Gastroesophageal sphincter (tissue), 4 donors: ENCODE results near the gene KCNA3. TPM values are rescaled to one million over a fixed set of nuclear protein-coding genes. Genes with fewer than 3 reads are reported as not detected.

Source experiments
- ATAC-seq: fragments of 150-250 bp; one replicate; pipeline ENCODE4 v1.9.1; 2016; ENCODE audit warnings: mild to moderate bottlenecking, moderate library complexity
- H3K27ac ChIP-seq, 4 donors: fragments of 200-600 bp; sonication (generic) in 3 of 4; 1 replicate in 3 of 4; 2 replicates in 1 of 4; pipeline ENCODE4 v1.5.1; 2016 to 2019
- H3K27me3 ChIP-seq: fragments of 200-600 bp; sonication (generic); one replicate; pipeline ENCODE4 v1.5.1; 2019
- H3K36me3 ChIP-seq, 2 donors: fragments of 200-600 bp; sonication (generic); one replicate each; pipeline ENCODE4 v1.5.1; 2019; ENCODE audit warnings: control low read depth in 1 of 2
- H3K4me1 ChIP-seq, 3 donors: fragments of 200-600 bp; sonication (generic); 1 replicate in 2 of 3; 2 replicates in 1 of 3; pipeline ENCODE4 v1.5.1; 2016 to 2019; ENCODE audit warnings: control low read depth in 2 of 3
- H3K4me3 ChIP-seq, 2 donors: fragments of 200-600 bp; sonication (generic); one replicate each; pipeline ENCODE4 v1.5.1; 2019; ENCODE audit warnings: mild to moderate bottlenecking in 1 of 2, moderate library complexity in 1 of 2
- H3K9me3 ChIP-seq, 3 donors: fragments of 200-600 bp; sonication (generic); one replicate each; pipeline ENCODE4 v1.5.1; 2017 to 2019; ENCODE audit warnings: control low read depth in 2 of 3
- EP300 ChIP-seq: sonication (generic); formaldehyde crosslinking; IDR thresholded peaks from one replicate; pipeline ENCODE4 v1.6.1; 2017; ENCODE audit warnings: antibody characterized with exemption, mild to moderate bottlenecking
- POLR2A ChIP-seq, 2 donors: fragments of 450-650 bp; IDR thresholded peaks; one replicate each; pipeline ENCODE4 v1.6.1; 2017; ENCODE audit warnings: antibody characterized with exemption in 2 of 2, mild to moderate bottlenecking in 2 of 2, moderate library complexity in 1 of 2
- POLR2AphosphoS5 ChIP-seq: sonication (generic); formaldehyde crosslinking; IDR thresholded peaks from one replicate; pipeline ENCODE4 v1.6.1; 2017; ENCODE audit warnings: antibody characterized with exemption
- WGBS, 2 donors: methylation state at CpG; one replicate each; pipeline ENCODE4 v1.1.5; 2018; ENCODE audit warnings: low coverage in 1 of 2; 5-methylcytosine and 5-hydroxymethylcytosine counted together
- total RNA-seq, 4 donors: library from RNA; depleted of rRNA; stranded (reverse); fragments of >200 nt; gene quantifications; one replicate each; pipeline ENCODE4 v1.1.0, GENCODE V29; 2016
- TF ChIP-seq, protein P1 (sequence below), 4 experiments: fragments of 200-600 bp in 2 of 4; fragments of 450-650 bp in 2 of 4; sonication (generic) in 1 of 4; IDR thresholded peaks; one replicate each; pipeline ENCODE4 v1.5.1; 2017 to 2019; ENCODE audit warnings: antibody characterized with exemption in 4 of 4, mild to moderate bottlenecking in 2 of 4, moderate library complexity in 2 of 4

The KCNA3 gene
- total RNA-seq, 4 donors from 2014 or later, result 0.31 to 1.9 (median 0.49) TPM

DNA sequence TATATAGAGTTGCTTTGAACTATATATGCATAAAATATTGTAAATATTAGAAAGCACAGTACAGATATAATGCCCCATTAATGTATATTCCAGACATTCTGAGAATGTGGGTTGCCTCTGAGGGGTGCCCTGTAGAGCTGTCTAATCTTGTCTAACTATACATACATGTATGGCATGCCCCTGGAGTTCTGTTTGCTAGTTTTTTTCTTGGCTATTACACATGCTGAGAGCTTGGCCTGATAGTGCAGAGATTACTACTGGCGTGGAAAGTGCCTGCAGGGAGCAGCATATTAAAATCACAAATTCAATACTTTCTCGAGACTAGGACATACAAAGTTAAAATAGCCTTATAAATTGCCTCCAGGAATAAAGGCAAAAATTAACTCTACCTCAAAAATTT, 24.1 kb downstream of the KCNA3 start:
- Histone ChIP-seq H3K4me1 (peaks cover 0 to 23% (median 7%) of the 10 kb centered on the region in 3 donors), H3K27me3 (peaks cover 3% of the 10 kb centered on the region), H3K4me3 (no peak overlapping the region), H3K36me3 (no peaks in the 10 kb centered on the region), H3K9me3 (no peaks in the 10 kb centered on the region), H3K27ac (no peak overlapping the region)
- TF ChIP-seq, protein P1, sequence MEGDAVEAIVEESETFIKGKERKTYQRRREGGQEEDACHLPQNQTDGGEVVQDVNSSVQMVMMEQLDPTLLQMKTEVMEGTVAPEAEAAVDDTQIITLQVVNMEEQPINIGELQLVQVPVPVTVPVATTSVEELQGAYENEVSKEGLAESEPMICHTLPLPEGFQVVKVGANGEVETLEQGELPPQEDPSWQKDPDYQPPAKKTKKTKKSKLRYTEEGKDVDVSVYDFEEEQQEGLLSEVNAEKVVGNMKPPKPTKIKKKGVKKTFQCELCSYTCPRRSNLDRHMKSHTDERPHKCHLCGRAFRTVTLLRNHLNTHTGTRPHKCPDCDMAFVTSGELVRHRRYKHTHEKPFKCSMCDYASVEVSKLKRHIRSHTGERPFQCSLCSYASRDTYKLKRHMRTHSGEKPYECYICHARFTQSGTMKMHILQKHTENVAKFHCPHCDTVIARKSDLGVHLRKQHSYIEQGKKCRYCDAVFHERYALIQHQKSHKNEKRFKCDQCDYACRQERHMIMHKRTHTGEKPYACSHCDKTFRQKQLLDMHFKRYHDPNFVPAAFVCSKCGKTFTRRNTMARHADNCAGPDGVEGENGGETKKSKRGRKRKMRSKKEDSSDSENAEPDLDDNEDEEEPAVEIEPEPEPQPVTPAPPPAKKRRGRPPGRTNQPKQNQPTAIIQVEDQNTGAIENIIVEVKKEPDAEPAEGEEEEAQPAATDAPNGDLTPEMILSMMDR (IDR thresholded peaks at IDR 0.05), result no peak
- no peak for TF ChIP-seq POLR2A (IDR thresholded peaks at IDR 0.05)
- TF ChIP-seq POLR2AphosphoS5, result no peak
- no peak for TF ChIP-seq EP300
- ATAC-seq, result no peak
- 70 to 78% methylated on average over 2 of the region's 2 CpGs for WGBS, 2 donors

DNA sequence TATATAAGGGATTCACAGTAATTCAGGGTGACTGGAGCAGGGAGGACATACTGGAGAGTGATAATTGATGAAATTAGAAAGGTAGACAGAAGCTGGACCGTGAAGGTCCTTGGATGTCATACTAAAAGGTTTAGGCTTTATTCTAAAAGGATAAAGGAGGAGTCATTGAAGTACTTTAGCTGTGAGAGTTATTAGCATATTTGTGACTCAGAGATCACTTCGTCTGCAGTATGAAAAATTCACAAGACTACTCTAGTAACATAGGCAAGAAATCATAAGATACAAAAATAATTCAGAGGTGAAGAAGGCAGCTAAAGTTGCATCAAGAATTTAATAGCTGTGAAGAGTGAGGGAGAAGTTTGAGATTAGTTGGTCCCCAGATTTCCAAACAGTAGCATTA, 26.3 kb downstream of the KCNA3 start:
- ATAC-seq, result no peak
- Histone ChIP-seq H3K27ac (no peak overlapping the region), H3K4me3 (no peak overlapping the region), H3K36me3 (no peaks in the 10 kb centered on the region), H3K27me3 (peaks cover 3% of the 10 kb centered on the region), H3K9me3 (no peaks in the 10 kb centered on the region), H3K4me1 (peaks cover 0 to 24% (median 7%) of the 10 kb centered on the region in 3 donors)
- WGBS, 2 donors, result 56 to 78% methylated on average over 2 of the region's 2 CpGs
- TF ChIP-seq EP300, result no peak
- TF ChIP-seq POLR2A (IDR thresholded peaks at IDR 0.05), result no peak
- TF ChIP-seq POLR2AphosphoS5, result no peak
- TF ChIP-seq, protein P1 (IDR thresholded peaks at IDR 0.05), result no peak

GRCh38 chr1:110647254-110647891, 27.4 kb downstream of the KCNA3 start:
- Histone ChIP-seq H3K4me1 (peaks cover 0 to 24% (median 7%) of the 10 kb centered on the region in 3 donors), H3K27ac (peak overlapping the region in 1 of 4 donors; percentile 10), H3K9me3 (no peaks in the 10 kb centered on the region), H3K36me3 (no peaks in the 10 kb centered on the region), H3K27me3 (peaks cover 9% of the 10 kb centered on the region), H3K4me3 (no peak overlapping the region)
- TF ChIP-seq, protein P1 (IDR thresholded peaks at IDR 0.05), result no peak
- TF ChIP-seq EP300 (no peak), POLR2AphosphoS5 (peak; percentile 47)
- ATAC-seq, result peak; percentile 71
- WGBS, 2 donors, result 22 to 31% methylated on average over 5 of the region's 5 CpGs

DNA sequence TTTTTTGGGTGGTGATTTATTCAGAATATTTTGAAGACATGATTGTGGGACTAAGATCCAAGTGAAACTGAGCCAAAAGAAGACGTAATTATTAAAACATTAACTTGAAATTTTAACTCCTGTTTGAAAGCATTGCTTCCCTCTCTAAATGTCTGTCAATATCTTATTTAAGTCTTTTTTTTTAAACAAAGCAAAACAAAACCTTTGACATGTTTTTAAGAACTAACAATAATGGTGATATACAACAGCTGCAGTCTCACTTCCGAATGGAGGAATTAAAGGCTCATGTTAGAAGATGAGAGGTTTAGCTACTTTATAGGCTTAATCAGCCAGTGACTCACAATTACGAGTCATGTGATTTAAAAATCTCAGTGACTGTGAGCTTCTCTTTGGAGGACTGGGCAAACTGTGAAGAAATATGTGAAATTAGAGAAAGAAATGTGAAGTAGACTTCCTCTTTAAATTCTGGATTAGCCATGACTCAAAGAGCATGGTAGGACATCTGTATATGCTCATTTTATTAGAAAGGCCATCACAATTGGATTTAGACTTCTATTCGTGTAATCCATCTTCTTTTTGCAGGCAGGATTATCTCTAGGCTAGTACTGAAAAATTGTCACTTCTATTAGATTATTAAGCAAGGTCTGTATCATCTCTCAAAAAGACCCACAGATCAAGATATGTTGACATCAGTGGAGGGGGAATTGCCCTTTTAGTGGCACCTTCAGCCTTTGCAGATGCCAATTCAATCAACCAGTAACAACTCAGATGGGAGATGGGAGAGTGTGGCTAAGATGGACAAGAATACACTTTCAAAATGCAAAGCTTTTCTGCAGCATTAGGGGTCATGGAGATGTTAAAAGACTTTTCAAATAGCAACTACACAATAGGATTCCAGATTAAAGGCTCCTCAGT, 28.7 kb downstream of the KCNA3 start:
- Histone ChIP-seq H3K4me1 (peaks cover 0 to 24% (median 7%) of the 10 kb centered on the region in 3 donors), H3K27ac (peak overlapping the region in 1 of 4 donors; percentile 29), H3K4me3 (no peak overlapping the region), H3K27me3 (peaks cover 9% of the 10 kb centered on the region), H3K9me3 (no peaks in the 10 kb centered on the region), H3K36me3 (no peaks in the 10 kb centered on the region)
- peak; percentile 88 for ATAC-seq
- TF ChIP-seq POLR2AphosphoS5, result peak; percentile 36
- no peak for TF ChIP-seq EP300
- TF ChIP-seq, protein P1 (IDR thresholded peaks at IDR 0.05), result no peak
- TF ChIP-seq POLR2A (IDR thresholded peaks at IDR 0.05), result no peak
- WGBS, 2 donors, result 6 to 26% methylated on average over 4 of the region's 4 CpGs
